Mucosa of rectum (tissue), 2 donors: ENCODE data around the gene CEP57.
"Not testable (repeated sequence)": the region's sequence is repeated elsewhere in the genome, so short reads cannot be mapped to it uniquely, and the experiment has no call there.

Experiments used
- H3K27ac ChIP-seq, 2 donors: one replicate each; pipeline ENCODE4 v1.7.0; 2013; ENCODE audit warnings: inconsistent platforms in 2 of 2, low read depth in 2 of 2, low read length in 2 of 2
- H3K27me3 ChIP-seq, 2 donors: one replicate each; pipeline ENCODE4 v1.7.0; 2013; ENCODE audit warnings: low read length in 2 of 2; ENCODE audit not compliant: control insufficient read depth in 2 of 2, insufficient read depth in 2 of 2
- H3K36me3 ChIP-seq, 2 donors: one replicate each; pipeline ENCODE4 v1.7.0; 2013; ENCODE audit warnings: low read length in 2 of 2; ENCODE audit not compliant: control insufficient read depth in 2 of 2, insufficient read depth in 2 of 2
- H3K4me1 ChIP-seq, 2 donors: one replicate each; pipeline ENCODE4 v1.7.0; 2013; ENCODE audit warnings: low read length in 2 of 2, mild to moderate bottlenecking in 1 of 2; ENCODE audit not compliant: control insufficient read depth in 2 of 2, insufficient read depth in 2 of 2
- H3K4me3 ChIP-seq, 2 donors: one replicate each; pipeline ENCODE4 v1.7.0; 2013; ENCODE audit warnings: low read length in 2 of 2
- H3K9ac ChIP-seq, 2 donors: one replicate each; pipeline ENCODE4 v1.7.0; 2013; ENCODE audit warnings: low read length in 2 of 2, low read depth in 1 of 2, mild to moderate bottlenecking in 1 of 2
- H3K9me3 ChIP-seq, 2 donors: one replicate each; pipeline ENCODE4 v1.7.0; 2013; ENCODE audit warnings: low read length in 2 of 2; ENCODE audit not compliant: control insufficient read depth in 2 of 2
- donor health status: healthy.
- donor health status: Normal muscosa, but diverticular disease.

Gene CEP57

GRCh38 chr11:95850137-95850536 is 59.8 kb downstream of the CEP57 start:
- Histone ChIP-seq H3K4me3 (no peak overlapping the region), H3K27me3 (no peaks in the 10 kb centered on the region), H3K27ac (no peak overlapping the region), H3K4me1 (no peaks in the 10 kb centered on the region), H3K9me3 (no peaks in the 10 kb centered on the region), H3K36me3 (peaks cover 15 to 18% of the 10 kb centered on the region in 2 donors), H3K9ac (no peak overlapping the region)

- Histone ChIP-seq H3K4me1 (no peaks in the 10 kb centered on the region), H3K9me3 (no peaks in the 10 kb centered on the region), H3K9ac (no peak overlapping the region), H3K27me3 (no peaks in the 10 kb centered on the region), H3K27ac (no peak overlapping the region), H3K4me3 (no peak overlapping the region), H3K36me3 (peaks cover 2 to 12% of the 10 kb centered on the region in 2 donors)
Observed at GRCh38 chr11:95853138-95853537, 62.8 kb downstream of the CEP57 start.

GRCh38 chr11:95853862-95854261 is 63.6 kb downstream of the CEP57 start:
- peaks cover 2 to 12% of the 10 kb centered on the region in 2 donors for H3K36me3 ChIP-seq
- H3K4me3 ChIP-seq, result no peak overlapping the region
- no peak overlapping the region for H3K27ac ChIP-seq
- H3K4me1 ChIP-seq, result no peaks in the 10 kb centered on the region
- H3K9me3 ChIP-seq, result no peaks in the 10 kb centered on the region
- no peak overlapping the region for H3K9ac ChIP-seq
- no peaks in the 10 kb centered on the region for H3K27me3 ChIP-seq

GRCh38 chr11:95854362-95854761 is 64.1 kb downstream of the CEP57 start:
- not testable (repeated sequence) for H3K27me3 ChIP-seq, H3K4me1 ChIP-seq, H3K27ac ChIP-seq, H3K9me3 ChIP-seq, H3K4me3 ChIP-seq, H3K9ac ChIP-seq
- peaks cover 2 to 12% of the 10 kb centered on the region in 2 donors for H3K36me3 ChIP-seq

- not testable (repeated sequence) for H3K4me3 ChIP-seq, H3K27ac ChIP-seq, H3K4me1 ChIP-seq, H3K27me3 ChIP-seq, H3K9ac ChIP-seq, H3K9me3 ChIP-seq
- H3K36me3 ChIP-seq, result peaks cover 2 to 13% of the 10 kb centered on the region in 2 donors
Observed at GRCh38 chr11:95860024-95860423, 69.7 kb downstream of the CEP57 start.

GRCh38 chr11:95863486-95864140 is 73.3 kb downstream of the CEP57 start:
- no peaks in the 10 kb centered on the region for H3K9me3 ChIP-seq
- H3K4me1 ChIP-seq, result no peaks in the 10 kb centered on the region
- no peak overlapping the region for H3K9ac ChIP-seq
- H3K4me3 ChIP-seq, result no peak overlapping the region
- H3K36me3 ChIP-seq, result peaks cover 3 to 6% of the 10 kb centered on the region in 2 donors
- no peak overlapping the region for H3K27ac ChIP-seq
- H3K27me3 ChIP-seq, result no peaks in the 10 kb centered on the region

- no peaks in the 10 kb centered on the region for H3K4me1 ChIP-seq
- no peak overlapping the region for H3K27ac ChIP-seq
- H3K36me3 ChIP-seq, result peaks cover 3 to 6% of the 10 kb centered on the region in 2 donors
- no peak overlapping the region for H3K4me3 ChIP-seq
- H3K27me3 ChIP-seq, result no peaks in the 10 kb centered on the region
- H3K9ac ChIP-seq, result no peak overlapping the region
- H3K9me3 ChIP-seq, result no peaks in the 10 kb centered on the region
Observed at GRCh38 chr11:95867105-95867504, 76.8 kb downstream of the CEP57 start.

- H3K27ac ChIP-seq, H3K4me1 ChIP-seq, H3K9me3 ChIP-seq, H3K27me3 ChIP-seq, H3K36me3 ChIP-seq, H3K9ac ChIP-seq, H3K4me3 ChIP-seq: not testable (repeated sequence)
Observed at GRCh38 chr11:95870877-95871276, 80.6 kb downstream of the CEP57 start.

GRCh38 chr11:95877291-95877690 is 87.0 kb downstream of the CEP57 start:
- Histone ChIP-seq H3K9ac (no peak overlapping the region), H3K36me3 (no peaks in the 10 kb centered on the region), H3K9me3 (no peaks in the 10 kb centered on the region), H3K27ac (no peak overlapping the region), H3K4me1 (no peaks in the 10 kb centered on the region), H3K27me3 (no peaks in the 10 kb centered on the region), H3K4me3 (no peak overlapping the region)
